SW480 (cell line): ENCODE data around the gene CALML3.

ENCODE experiments used
- DNase-seq: peaks from one replicate; pipeline ENCODE4 v3.0.0-alpha.2; 2016; ENCODE audit warnings: low spot score

Gene CALML3

DNA sequence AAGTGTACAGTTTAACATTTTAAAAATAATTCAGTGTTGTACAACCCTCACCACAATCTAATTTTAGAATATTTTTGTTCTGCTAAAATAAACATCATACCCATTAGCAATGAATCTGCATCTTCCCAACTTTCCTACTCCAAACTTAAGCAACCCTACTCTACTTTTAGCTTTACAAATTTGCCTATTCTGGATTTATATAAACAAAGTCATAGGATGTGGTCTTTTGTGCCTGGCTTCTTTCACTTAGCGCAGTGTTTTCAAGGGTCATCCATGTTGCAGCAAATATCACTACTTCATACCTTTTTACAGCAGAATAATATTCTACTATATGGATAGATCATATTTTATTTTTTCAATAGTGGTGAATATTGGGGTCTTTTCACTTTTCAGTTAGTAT, 18.9 kb downstream of the CALML3 start:
- no peak for DNase-seq

DNA sequence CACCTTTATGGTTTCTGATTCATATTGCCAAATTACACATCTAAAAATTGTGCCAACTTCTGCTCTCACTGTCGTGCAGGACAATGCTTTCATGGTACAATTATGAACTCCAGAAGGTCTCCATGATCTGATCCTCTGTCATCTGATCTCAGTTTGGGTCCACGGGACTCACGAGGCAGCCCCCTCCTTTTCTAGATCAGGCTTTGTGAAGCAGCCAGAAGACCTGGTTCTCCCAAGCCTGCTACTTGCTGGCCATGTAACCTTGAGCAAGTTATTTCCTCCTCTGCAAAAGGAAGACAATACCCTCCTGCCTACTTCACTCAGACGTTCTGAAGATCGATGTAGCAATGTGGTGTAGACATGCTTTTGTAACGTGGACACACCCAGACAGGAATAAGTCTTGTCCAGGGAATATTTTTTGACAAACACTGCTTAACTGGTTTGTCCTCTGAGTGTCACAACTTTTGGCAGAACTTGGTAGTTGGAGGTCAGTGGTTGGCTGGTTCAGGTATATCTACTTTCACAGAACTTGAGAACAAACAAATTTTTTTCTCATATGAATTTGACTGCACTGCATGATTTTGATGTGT, 19.6 kb downstream of the CALML3 start:
- DNase-seq = no peak

DNA sequence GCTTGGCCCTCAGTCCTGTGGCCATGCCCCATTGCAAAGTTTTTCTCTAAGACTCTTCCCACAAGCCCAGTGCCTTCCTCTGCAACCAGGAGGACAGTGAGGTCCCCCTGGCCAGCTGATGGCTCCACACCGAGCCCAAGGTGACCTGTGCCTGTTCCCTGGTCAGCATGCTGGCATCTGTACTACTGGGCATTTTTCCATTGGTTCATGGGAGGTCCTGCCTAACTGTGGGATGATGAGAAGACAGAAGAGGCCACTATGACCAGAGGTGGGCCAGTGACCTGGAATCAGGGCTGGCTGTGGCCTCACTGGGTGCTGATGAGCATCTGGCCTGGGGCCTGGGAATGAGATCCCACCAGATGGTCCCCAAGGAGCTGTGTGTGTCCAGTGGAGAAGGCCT, 20.2 kb downstream of the CALML3 start:
- DNase-seq = no peak

DNA sequence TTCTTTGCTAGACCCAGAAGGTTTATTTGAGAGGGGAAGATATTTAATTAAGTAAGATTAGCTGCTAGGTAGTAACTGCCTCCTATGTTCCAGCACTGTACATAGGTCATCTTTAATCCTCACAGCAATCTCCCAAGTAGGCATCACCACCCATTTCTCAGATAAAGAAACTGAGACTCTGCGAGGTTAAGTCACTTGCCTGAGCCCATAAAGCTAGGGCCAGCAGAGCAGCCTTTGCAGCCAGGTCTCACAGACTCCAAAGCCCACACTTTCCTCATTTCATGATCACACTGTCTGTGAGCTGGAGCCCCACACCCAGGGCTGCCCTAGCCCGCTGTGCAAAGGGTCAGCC, 20.6 kb downstream of the CALML3 start:
- no peak for DNase-seq

GRCh38 chr10:5545778-5546710, 21.3 kb downstream of the CALML3 start:
- DNase-seq = peak; percentile 86

GRCh38 chr10:5546891-5547680, 22.3 kb downstream of the CALML3 start:
- DNase-seq = peak; percentile 97

DNA sequence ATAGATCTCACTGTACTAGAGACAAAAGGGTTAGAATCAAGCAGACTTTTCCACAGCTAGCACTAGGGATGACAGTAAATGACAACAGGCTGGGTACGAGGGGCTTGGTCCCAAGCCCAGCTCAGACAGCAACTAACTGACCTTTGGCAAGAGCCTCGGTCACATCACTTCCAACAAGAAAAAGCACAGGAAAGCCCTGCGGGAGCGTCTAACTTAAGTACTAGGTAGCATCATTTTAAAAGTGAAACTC, 22.8 kb downstream of the CALML3 start:
- DNase-seq = no peak

GRCh38 chr10:5547931-5548660, 23.3 kb downstream of the CALML3 start:
- DNase-seq = peak; percentile 96

GRCh38 chr10:5549462-5550249, 24.9 kb downstream of the CALML3 start:
- no peak for DNase-seq

- no peak for DNase-seq
These were observed 25.4 kb downstream of the CALML3 start for GRCh38 chr10:5550250-5550545.

- DNase-seq = peak; percentile 68
These were observed 26.1 kb downstream of the CALML3 start for GRCh38 chr10:5550621-5551530.

DNA sequence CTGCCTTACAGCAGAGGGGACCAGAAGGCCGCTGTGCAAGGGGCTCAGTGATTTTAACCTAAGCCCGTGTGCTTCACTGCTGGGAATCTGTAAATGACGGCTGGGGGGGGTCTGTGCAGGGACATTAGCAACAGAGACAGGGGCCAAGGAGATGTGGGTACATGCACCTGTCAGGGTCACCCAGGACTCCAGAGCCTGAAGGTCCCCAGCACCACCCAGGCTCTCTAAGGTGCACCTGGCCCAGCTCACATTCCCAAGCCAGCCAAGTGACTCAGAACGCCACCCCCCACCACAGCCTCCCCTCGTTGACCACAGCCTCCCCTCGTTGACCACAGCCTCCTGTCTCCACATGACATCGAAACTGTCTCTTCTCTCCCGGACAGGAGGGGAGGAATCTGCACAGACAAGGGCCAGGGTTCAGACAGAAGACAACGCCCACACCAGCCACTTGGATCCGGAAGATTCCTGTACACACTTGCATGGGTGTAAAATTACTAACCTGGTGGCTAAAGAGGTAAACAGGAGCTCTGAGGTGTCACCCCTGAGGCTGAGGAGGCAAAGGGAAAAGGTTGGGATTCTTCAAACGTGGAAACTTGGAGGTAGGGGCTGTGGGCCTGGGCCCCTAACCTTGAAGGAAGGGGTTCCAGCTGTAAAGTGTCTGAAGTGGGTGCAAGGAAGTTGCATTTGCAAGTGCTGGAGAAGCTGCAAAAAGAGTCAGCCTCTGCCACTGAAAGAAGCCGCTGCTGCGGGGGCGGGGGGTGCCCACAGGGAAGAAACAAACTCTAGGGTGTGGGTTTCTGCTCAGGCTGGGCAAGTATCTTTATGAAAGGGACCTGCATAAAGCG, 27.0 kb downstream of the CALML3 start:
- DNase-seq = peak; percentile 95

GRCh38 chr10:5552376-5553321, 27.9 kb downstream of the CALML3 start:
- no peak for DNase-seq

DNA sequence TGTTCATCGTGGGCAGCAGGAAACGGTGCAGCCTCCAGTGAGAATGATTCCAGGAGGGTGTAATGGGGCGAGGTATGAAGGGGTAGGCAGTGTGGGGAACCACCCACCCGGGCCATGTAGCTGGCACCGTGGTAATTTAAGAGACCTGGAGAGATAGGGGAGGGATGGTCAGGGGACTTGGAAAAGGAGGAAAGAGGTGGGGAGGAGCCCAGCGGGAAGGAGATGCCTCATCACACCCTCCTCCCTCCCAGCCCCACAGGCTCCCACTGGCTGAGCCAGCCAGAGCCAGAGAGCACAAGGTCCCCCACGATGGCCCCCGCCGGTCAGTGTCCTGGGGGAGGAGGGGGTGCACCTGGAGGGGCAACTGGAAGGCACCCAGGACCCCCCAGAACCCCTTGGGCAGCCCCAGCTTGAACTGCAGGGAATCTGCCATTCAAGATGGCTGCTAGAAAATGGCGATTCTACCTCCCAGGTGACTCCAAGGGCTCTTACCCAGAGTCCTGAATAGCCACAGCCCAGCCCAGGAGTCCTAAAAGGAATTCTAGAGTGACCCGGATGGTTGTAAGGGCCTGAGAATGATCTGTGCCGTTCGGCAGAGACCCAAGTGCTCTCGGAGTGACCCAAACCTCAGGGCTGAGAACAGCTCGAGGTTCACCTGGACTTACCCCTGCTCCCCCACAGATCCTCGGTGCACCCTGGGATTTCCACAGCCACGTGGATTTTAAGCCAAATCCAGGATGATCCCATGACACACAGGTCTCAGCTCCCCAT, 28.8 kb downstream of the CALML3 start:
- DNase-seq = no peak

DNA sequence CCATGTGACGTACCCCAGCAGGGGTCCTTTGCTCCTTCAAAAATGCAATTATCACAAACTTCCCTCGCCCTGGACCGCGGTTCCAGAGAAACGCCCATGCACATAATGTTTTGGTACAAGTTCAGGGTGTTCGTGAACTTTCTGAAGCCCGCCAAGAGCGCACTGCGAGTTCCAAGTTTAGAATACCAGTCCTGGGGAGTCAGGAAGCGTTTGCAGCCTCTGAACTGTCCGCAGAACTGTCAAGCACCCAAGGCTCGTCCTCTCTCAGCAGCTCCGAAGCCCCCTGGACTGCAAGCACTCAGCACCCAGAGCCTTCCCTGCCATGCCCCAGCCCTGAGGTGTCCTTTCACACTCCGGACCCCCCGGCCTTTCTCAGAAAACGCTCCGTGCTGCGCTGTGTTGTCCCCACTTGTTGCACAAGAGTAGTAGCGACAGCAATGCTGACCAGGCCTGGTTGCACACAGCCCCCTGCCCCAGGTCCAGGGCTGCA, 30.3 kb downstream of the CALML3 start:
- no peak for DNase-seq

DNA sequence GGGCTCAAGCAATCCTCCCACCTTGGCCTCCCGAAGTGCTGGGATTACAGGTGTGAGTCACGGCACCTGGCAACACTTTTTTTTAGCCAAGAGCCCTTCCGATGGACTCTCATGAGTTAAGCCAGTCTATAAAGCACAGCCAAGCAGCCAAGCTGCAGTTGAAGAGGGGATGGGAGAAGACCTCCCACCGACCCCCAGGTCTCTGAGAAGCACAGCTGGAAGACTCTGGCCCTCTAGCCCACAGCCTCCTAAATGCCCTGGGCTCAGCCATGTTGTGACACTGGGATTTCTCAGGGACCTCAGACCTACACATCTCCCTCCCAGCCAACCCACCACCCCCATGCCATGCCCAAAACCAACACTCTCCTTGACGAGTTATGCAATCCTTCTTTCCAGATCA, 31.1 kb downstream of the CALML3 start:
- DNase-seq = no peak

DNA sequence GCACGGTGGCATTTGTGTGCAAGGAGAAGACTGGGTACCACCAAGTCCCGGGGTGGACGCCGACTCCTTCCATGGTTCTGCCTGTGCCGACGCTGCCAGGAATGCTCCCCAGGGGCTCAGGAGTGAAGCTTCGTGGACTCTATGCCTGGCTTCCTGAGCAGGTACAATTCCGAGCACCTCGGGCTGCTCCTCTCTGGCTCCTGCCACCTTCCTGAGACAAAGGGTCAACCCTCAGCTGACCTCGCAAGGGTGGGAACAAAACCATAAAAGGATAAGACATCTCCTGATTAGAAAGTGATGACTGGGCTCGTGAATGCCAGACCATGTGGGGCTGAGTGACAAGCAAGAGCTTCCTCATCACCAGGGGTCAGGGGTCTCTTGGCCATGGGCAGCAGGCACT, 31.8 kb downstream of the CALML3 start:
- DNase-seq = no peak
